ENCODE results near the gene MAST2.

DNA sequence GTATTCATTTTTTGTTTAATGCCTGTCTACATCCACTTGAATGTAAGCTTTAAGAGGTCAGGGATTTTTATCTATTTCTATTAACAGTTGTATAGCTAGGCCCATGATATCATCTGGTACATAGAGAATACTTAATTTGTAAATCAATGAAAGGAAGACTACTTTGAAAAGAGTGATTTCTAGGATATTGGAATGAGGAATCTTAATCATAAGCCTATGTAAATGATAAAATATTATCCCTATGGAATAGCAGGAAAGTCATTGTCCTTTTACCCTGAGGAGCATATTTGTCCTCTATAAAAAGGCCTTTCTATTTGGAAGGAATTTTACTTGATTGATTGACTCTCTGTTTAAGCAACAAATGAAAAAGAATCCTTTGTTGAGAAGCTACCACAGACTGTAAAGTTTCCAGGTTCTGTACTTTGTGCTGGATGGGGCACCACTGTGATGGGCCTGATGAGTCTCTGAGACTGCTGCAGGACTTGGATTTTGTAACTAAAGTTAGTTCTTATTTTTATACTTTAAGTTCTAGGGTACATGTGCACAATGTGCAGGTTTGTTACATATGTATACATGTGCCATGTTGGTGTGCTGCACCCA, 53.8 kb downstream of the MAST2 start:
- TF ChIP-seq CTCF (CRISPR knock-in tag; IDR thresholded peaks at IDR 0.05) (no peak), ZFX (CRISPR knock-in tag; IDR thresholded peaks at IDR 0.05; ENCODE audit: low read depth) (no peak), ETV5 (CRISPR knock-in tag; IDR thresholded peaks at IDR 0.05; ENCODE audit: borderline replicate concordance) (no peak), NFE2L2 (IDR thresholded peaks at IDR 0.05; ENCODE audit: low read length) (no peak), ZNF709 (CRISPR knock-in tag; IDR thresholded peaks at IDR 0.05) (no peak), HIC2 (CRISPR knock-in tag; IDR thresholded peaks at IDR 0.05; ENCODE audit: low read depth) (no peak), ZNF292 (CRISPR knock-in tag; IDR thresholded peaks at IDR 0.05; ENCODE audit: borderline replicate concordance, low read depth) (no peak), TARDBP (CRISPR knock-in tag; IDR thresholded peaks at IDR 0.05) (no peak), SALL2 (CRISPR knock-in tag; IDR thresholded peaks at IDR 0.05) (no peak), ZFAT (CRISPR knock-in tag; conservative IDR thresholded peaks at IDR 0.05) (no peak)
- TF ChIP-seq, protein P1, sequence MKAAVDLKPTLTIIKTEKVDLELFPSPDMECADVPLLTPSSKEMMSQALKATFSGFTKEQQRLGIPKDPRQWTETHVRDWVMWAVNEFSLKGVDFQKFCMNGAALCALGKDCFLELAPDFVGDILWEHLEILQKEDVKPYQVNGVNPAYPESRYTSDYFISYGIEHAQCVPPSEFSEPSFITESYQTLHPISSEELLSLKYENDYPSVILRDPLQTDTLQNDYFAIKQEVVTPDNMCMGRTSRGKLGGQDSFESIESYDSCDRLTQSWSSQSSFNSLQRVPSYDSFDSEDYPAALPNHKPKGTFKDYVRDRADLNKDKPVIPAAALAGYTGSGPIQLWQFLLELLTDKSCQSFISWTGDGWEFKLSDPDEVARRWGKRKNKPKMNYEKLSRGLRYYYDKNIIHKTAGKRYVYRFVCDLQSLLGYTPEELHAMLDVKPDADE (CRISPR knock-in tag; IDR thresholded peaks at IDR 0.05), result no peak

All from HepG2 (cell line).